D721Med (cell line): ENCODE data around the gene MYO9A.

Experiments used
- DNase-seq: peaks from one replicate; pipeline ENCODE4 v3.0.0; 2011; ENCODE audit warnings: low spot score; ENCODE audit not compliant: insufficient read length
- FAIRE-seq: peaks from 2 replicates; lab custom pipeline; 2011; peaks lifted over from hg19 to GRCh38; lab: Jason Lieb, UNC
- TF ChIP-seq, protein P1 (sequence below): IDR thresholded peaks from 2 replicates; pipeline ENCODE4 v1.5.1; 2012; ENCODE audit warnings: mild to moderate bottlenecking, control low read depth; ENCODE audit not compliant: insufficient read depth; ENCODE audit errors: missing control alignments

MYO9A gene

DNA sequence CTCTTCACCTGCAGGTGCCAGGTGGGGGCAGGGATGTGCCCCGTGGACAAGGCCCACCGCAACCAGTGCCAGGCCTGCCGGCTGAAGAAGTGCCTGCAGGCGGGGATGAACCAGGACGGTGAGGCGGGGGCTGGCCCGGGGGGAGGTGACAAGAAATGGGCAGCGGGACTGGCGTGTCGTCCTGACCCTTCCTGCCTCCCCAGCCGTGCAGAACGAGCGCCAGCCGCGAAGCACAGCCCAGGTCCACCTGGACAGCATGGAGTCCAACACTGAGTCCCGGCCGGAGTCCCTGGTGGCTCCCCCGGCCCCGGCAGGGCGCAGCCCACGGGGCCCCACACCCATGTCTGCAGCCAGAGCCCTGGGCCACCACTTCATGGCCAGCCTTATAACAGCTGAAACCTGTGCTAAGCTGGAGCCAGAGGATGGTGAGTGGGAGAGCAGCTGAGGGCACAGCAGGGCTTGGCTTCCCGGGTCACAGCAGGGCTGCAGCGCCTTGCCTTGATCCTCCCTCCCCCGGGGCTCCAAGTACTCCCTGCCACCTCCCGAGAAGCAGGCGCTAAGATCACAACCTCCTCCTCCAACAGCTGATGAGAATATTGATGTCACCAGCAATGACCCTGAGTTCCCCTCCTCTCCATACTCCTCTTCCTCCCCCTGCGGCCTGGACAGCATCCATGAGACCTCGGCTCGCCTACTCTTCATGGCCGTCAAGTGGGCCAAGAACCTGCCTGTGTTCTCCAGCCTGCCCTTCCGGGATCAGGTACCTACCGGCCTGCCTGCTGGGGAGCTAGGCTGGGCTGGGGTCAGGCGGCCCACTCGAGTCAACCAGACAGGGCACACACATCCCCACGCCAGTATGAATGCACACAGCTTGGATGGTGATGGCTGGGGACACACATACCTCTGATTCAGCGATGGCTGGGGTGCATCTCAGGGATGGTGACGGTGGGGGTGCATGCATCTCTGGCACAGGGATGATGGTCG lies 305.9 kb downstream of the MYO9A start:
- FAIRE-seq (no peak), DNase-seq (no peak)
- TF ChIP-seq, protein P1, sequence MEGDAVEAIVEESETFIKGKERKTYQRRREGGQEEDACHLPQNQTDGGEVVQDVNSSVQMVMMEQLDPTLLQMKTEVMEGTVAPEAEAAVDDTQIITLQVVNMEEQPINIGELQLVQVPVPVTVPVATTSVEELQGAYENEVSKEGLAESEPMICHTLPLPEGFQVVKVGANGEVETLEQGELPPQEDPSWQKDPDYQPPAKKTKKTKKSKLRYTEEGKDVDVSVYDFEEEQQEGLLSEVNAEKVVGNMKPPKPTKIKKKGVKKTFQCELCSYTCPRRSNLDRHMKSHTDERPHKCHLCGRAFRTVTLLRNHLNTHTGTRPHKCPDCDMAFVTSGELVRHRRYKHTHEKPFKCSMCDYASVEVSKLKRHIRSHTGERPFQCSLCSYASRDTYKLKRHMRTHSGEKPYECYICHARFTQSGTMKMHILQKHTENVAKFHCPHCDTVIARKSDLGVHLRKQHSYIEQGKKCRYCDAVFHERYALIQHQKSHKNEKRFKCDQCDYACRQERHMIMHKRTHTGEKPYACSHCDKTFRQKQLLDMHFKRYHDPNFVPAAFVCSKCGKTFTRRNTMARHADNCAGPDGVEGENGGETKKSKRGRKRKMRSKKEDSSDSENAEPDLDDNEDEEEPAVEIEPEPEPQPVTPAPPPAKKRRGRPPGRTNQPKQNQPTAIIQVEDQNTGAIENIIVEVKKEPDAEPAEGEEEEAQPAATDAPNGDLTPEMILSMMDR: no peak

DNA sequence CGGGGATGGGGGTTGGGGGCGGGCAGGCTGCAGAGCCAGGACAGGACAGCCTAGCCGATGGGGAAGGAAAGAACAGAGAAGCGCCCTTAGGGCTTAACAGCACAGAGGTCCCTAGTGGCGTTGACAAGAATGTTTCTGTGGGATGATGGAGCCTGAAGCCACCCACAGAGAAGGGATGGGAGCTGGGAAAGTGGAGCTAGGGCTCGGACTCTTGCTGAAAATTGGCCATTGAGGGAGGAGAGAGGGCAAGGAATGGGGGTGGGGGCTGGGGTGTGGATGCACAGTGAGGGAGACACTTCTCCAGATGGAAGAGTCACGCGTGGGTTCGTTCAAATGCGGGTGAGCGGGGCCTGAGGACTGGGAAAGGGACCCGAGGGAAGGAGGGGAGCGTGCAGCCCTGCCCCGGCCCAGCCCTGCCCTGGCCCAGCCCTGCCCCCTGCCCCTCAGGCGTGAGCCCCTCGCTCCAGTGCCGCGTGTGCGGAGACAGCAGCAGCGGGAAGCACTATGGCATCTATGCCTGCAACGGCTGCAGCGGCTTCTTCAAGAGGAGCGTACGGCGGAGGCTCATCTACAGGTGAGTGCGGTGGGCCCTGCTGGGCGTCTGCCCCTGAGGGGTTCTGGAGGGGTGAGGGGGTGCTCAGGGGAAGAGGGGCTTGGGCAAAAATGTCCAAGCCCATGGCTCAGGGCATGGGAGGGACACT lies 306.8 kb downstream of the MYO9A start:
- DNase-seq (no peak), FAIRE-seq (no peak)
- TF ChIP-seq, protein P1: no peak

DNA sequence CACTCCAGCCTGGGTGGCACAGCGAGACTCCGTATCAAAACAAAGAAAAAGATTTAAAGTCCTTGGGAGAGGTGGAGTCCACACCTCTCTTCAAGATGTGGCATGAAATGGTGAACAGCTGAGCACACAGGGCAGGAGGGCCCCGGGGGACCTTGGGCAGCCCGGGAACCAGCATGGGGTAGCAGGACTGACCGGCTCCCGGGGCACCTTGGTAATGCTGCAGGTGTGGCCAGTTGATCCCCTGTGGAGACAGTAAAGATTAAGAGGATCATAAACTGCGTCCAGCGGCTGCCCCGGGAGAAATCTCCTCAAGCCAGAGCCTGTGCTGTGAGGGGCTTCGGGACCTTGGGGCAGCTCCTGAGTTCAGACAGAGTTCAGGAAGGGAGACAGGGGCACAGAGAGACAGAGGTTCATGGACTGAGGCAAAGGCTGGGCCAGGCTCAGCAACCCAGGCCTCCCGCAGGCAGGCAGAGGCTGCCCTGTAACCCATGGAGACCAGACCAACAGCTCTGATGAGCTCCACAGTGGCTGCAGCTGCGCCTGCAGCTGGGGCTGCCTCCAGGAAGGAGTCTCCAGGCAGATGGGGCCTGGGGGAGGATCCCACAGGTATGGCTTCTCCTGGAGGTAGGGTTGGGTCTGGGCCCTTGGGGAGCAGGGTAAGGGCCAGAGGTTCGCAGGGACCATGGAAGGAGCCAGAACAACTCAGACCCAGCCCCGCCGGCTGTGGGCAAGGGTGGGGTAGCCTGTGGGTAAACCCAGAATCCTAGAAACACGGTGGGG lies 307.5 kb downstream of the MYO9A start, which contains the start of gene NR2E3:
Gene NR2E3 (plus strand): TSS at position 299 of the 780 bp plus-strand sequence. CDS start 190 bp downstream, at position 489.
- FAIRE-seq: no peak
- TF ChIP-seq, protein P1: no peak
- DNase-seq: no peak

DNA sequence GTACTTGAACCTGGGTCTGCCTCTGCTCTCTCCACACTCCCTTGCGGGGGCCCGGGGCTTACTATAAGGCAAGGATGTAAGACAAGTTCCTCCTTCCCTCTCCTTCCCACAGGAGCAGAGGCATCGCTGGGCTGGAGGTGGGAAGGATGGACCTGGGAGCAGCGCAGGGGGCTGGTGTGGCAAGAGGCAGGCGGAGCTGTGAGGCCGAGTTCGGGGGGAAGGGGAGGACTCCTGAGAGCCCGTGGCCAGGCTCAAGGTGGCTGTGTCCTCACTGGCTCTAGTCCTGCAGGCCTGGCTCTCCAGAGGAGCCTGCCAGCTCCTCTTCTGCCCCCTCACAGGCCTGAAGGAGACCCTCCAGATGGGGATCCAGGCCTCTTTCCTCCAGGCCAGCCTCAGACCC lies 308.6 kb downstream of the MYO9A start:
- no peak for FAIRE-seq
- no peak for DNase-seq
- TF ChIP-seq, protein P1: no peak

DNA sequence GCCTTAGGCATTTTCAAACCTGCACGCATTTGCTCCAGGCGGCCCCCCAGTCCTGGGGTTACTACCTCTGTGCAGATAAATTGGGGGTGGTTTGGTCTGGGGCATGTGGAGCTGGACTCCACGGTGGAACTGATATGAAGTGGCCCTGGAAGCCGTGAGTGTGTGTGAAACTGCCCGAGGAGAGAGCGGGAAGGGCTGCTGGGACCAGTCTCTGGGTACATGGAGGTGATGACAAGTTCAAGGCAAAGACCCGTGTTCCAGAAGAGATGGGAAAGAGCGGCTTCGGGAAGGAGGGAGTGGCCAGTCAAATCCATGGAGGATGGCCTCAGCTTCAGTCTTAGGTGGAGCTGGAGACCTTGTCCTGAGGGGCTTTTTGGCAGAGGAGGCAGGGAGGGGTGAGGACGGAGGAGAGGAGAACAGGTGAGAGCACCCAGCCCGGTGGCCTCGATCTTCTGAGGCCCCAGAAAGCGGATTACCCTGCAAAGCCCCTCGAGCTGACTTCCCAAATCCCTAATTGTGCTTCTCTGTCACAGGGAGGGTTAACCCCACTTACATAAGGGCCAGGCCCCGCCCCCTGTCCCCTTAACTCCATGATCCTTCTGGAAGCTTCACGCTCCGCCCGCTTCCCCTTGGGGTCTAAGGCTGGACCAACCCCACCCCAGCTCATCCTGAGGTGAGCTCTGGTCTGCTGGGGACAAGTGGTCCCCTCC lies 309.5 kb downstream of the MYO9A start:
- no peak for FAIRE-seq
- TF ChIP-seq, protein P1: no peak

DNA sequence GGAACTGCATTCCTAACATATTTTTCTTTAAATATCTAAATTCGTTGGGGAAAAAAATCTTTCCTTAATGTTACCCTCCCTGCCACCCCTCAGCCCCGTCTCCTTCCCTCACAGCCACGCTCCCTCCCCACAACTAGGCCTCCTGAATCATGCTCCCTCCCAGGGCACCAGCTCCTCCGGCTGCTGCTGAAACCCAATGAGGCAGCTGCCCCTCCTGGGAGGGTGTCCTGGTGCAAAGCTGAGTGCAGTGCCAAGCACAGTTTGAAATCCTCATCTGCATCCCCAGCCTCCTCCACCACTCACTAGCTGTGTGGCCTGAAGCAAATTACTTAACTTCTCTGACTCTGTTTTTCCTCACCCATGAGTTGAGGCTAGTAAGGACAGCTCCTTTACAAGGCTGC lies 310.3 kb downstream of the MYO9A start:
- DNase-seq: no peak
- TF ChIP-seq, protein P1: no peak
- no peak for FAIRE-seq

More for the DNA sequence above, 309.5 kb downstream of the MYO9A start:
- DNase-seq: no peak
